Measurements from ENCODE around the gene CDKN2C.

The CDKN2C gene

GRCh38 chr1:50966991-50967390 is 3.1 kb upstream of the CDKN2C start:
- no peak for DNase-seq (ENCODE audit: low spot score)

- peak; percentile 33 for DNase-seq (ENCODE audit: low spot score)
Measured at GRCh38 chr1:50967416-50968157, 2.5 kb upstream of the CDKN2C start.

- peak; percentile 97 for DNase-seq (ENCODE audit: low spot score)
Measured at GRCh38 chr1:50968158-50968820, 1.8 kb upstream of the CDKN2C start.

GRCh38 chr1:50968821-50969610 is 1.0 kb upstream of the CDKN2C start:
- peak; percentile 50 for DNase-seq (ENCODE audit: low spot score)

- DNase-seq (ENCODE audit: low spot score) = no peak
Measured at GRCh38 chr1:50970509-50970887, 453 bp downstream of the CDKN2C start.

GRCh38 chr1:50970931-50971582 is 1.0 kb downstream of the CDKN2C start:
- no peak for DNase-seq (ENCODE audit: low spot score)

- DNase-seq (ENCODE audit: low spot score) = no peak
Measured at GRCh38 chr1:50971748-50972305, 1.8 kb downstream of the CDKN2C start.

GRCh38 chr1:50972766-50973165 is 2.7 kb downstream of the CDKN2C start:
- DNase-seq (ENCODE audit: low spot score) = no peak

GRCh38 chr1:50973255-50973654 is 3.2 kb downstream of the CDKN2C start:
- no peak for DNase-seq (ENCODE audit: low spot score)

- DNase-seq (ENCODE audit: low spot score) = no peak
Measured at GRCh38 chr1:50973875-50974617, 4.0 kb downstream of the CDKN2C start.

GRCh38 chr1:50974618-50974935 is 4.5 kb downstream of the CDKN2C start:
- no peak for DNase-seq (ENCODE audit: low spot score)

GRCh38 chr1:50975436-50975835 is 5.4 kb downstream of the CDKN2C start:
- DNase-seq (ENCODE audit: low spot score) = no peak

GRCh38 chr1:50976111-50976889 is 6.3 kb downstream of the CDKN2C start:
- no peak for DNase-seq (ENCODE audit: low spot score)

GRCh38 chr1:50976890-50977574 is 7.0 kb downstream of the CDKN2C start:
- peak; percentile 71 for DNase-seq (ENCODE audit: low spot score)

- DNase-seq (ENCODE audit: low spot score) = peak; percentile 88
Measured at GRCh38 chr1:50977575-50978143, 7.6 kb downstream of the CDKN2C start.

- DNase-seq (ENCODE audit: low spot score) = peak; percentile 79
Measured at GRCh38 chr1:50978144-50978851, 8.3 kb downstream of the CDKN2C start.

- no peak for DNase-seq (ENCODE audit: low spot score)
Measured at GRCh38 chr1:50978852-50979781, 9.1 kb downstream of the CDKN2C start.

GRCh38 chr1:50979937-50980336 is 9.9 kb downstream of the CDKN2C start:
- DNase-seq (ENCODE audit: low spot score) = no peak
